Skeletal muscle satellite cell (primary cell): ENCODE measurements around the gene THAP3.

Source experiments
- H3K27me3 ChIP-seq: 2 replicates; pipeline ENCODE4 v1.7.0; 2013; ENCODE audit warnings: low read length; ENCODE audit not compliant: control insufficient read depth, insufficient read depth
- H3K36me3 ChIP-seq: 2 replicates; pipeline ENCODE4 v1.7.0; 2013; ENCODE audit warnings: mild to moderate bottlenecking, control low read depth, low read length; ENCODE audit not compliant: insufficient read depth
- H3K4me1 ChIP-seq: 2 replicates; pipeline ENCODE4 v1.7.0; 2013; ENCODE audit warnings: low read length; ENCODE audit not compliant: control insufficient read depth, insufficient read depth
- H3K4me2 ChIP-seq: 2 replicates; pipeline ENCODE4 v1.7.0; 2013; ENCODE audit warnings: mild to moderate bottlenecking, low read length
- H3K4me3 ChIP-seq: 2 replicates; pipeline ENCODE4 v1.7.0; 2013; ENCODE audit warnings: low read length
- H3K9ac ChIP-seq: 2 replicates; pipeline ENCODE4 v1.7.0; 2013; ENCODE audit warnings: mild to moderate bottlenecking, low read depth, low read length, moderate library complexity
- H3K9me3 ChIP-seq: replicated peaks from 2 replicates; pipeline ENCODE4 v1.7.0; 2013; ENCODE audit warnings: mild to moderate bottlenecking, control low read depth, low read length

Gene THAP3

GRCh38 chr1:6668503-6668902, 43.8 kb downstream of the THAP3 start:
- H3K4me1 ChIP-seq = no peaks in the 10 kb centered on the region
- no peak overlapping the region for H3K9ac ChIP-seq
- H3K36me3 ChIP-seq = peaks cover 20% of the 10 kb centered on the region
- no peak overlapping the region for H3K4me2 ChIP-seq
- no peak overlapping the region for H3K4me3 ChIP-seq
- H3K27me3 ChIP-seq = no peaks in the 10 kb centered on the region
- no peaks in the 10 kb centered on the region for H3K9me3 ChIP-seq

- Histone ChIP-seq H3K4me3 (no peak overlapping the region), H3K4me2 (no peak overlapping the region), H3K27me3 (no peaks in the 10 kb centered on the region), H3K9ac (no peak overlapping the region), H3K36me3 (peaks cover 20% of the 10 kb centered on the region), H3K9me3 (no peaks in the 10 kb centered on the region), H3K4me1 (no peaks in the 10 kb centered on the region)
These were observed 47.9 kb downstream of the THAP3 start for GRCh38 chr1:6672558-6672957.

DNA sequence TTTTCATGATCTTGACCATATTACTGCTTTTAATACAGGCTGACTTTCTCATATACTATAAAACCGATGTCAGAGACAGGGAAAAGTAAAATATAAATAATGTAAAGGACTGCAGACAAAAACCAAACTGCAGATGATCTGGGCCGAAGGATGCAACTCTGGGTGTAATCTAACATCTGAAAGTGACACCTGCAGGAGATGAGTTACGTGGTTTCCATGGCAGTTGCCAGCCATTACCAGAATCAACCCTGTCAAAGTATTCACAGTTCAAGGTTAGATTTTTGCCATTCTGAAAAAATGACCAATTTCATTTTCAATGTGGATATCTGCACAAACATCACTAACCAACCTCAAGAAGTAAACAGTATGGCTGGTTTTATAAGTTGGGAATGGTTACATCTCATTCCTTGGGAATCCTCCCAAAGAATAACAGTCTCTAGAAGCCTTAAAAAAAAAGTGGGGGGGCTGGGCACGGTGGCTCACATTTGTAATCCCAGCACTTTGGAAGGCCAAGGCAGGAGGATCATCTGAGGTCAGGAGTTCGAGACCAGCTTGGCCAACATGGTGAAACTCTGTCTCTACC, 49.2 kb downstream of the THAP3 start:
- H3K4me3 ChIP-seq = no peak overlapping the region
- H3K9ac ChIP-seq = no peak overlapping the region
- no peaks in the 10 kb centered on the region for H3K4me1 ChIP-seq
- H3K36me3 ChIP-seq = peaks cover 30% of the 10 kb centered on the region
- H3K27me3 ChIP-seq = no peaks in the 10 kb centered on the region
- H3K4me2 ChIP-seq = no peak overlapping the region
- no peaks in the 10 kb centered on the region for H3K9me3 ChIP-seq

- Histone ChIP-seq H3K27me3 (no peaks in the 10 kb centered on the region), H3K9ac (no peak overlapping the region), H3K4me3 (no peak overlapping the region), H3K36me3 (peaks cover 38% of the 10 kb centered on the region), H3K4me2 (no peak overlapping the region), H3K9me3 (no peaks in the 10 kb centered on the region), H3K4me1 (no peaks in the 10 kb centered on the region)
These were observed 50.1 kb downstream of the THAP3 start for GRCh38 chr1:6674771-6675170.

GRCh38 chr1:6675941-6676340, 51.3 kb downstream of the THAP3 start:
- Histone ChIP-seq H3K36me3 (peaks cover 44% of the 10 kb centered on the region), H3K27me3 (no peaks in the 10 kb centered on the region), H3K4me2 (no peak overlapping the region), H3K4me1 (no peaks in the 10 kb centered on the region), H3K9me3 (no peaks in the 10 kb centered on the region), H3K4me3 (no peak overlapping the region), H3K9ac (no peak overlapping the region)
